Measurements from ENCODE around the gene NUMBL.
"Not testable (repeated sequence)": the region's sequence is repeated elsewhere in the genome, so short reads cannot be mapped to it uniquely, and the experiment has no call there.

NUMBL gene

GRCh38 chr19:40663695-40664692, 26.5 kb downstream of the NUMBL start:
- peak; percentile 29 for DNase-seq (ENCODE audit: low read depth)

- peak; percentile 73 for DNase-seq (ENCODE audit: low read depth)
These were observed 27.3 kb downstream of the NUMBL start for GRCh38 chr19:40662925-40663694.

GRCh38 chr19:40661616-40662015, 28.8 kb downstream of the NUMBL start:
- no peak for DNase-seq (ENCODE audit: low read depth)

- no peak for DNase-seq (ENCODE audit: low read depth)
These were observed 30.9 kb downstream of the NUMBL start for GRCh38 chr19:40659566-40659965.

- no peak for DNase-seq (ENCODE audit: low read depth)
These were observed 31.3 kb downstream of the NUMBL start for GRCh38 chr19:40659116-40659515.

- no peak for DNase-seq (ENCODE audit: low read depth)
These were observed 32.4 kb downstream of the NUMBL start for GRCh38 chr19:40658031-40658430.

GRCh38 chr19:40655684-40656083, 34.8 kb downstream of the NUMBL start:
- not testable (repeated sequence) for DNase-seq (ENCODE audit: low read depth)

- DNase-seq (ENCODE audit: low read depth): not testable (repeated sequence)
These were observed 38.1 kb downstream of the NUMBL start for GRCh38 chr19:40652303-40652702.

GRCh38 chr19:40650749-40651305, 39.6 kb downstream of the NUMBL start:
- DNase-seq (ENCODE audit: low read depth): no peak

GRCh38 chr19:40649903-40650675, 40.4 kb downstream of the NUMBL start:
- DNase-seq (ENCODE audit: low read depth): not testable (repeated sequence)

GRCh38 chr19:40646743-40647254, 43.7 kb downstream of the NUMBL start:
- no peak for DNase-seq (ENCODE audit: low read depth)

- no peak for DNase-seq (ENCODE audit: low read depth)
These were observed 47.6 kb downstream of the NUMBL start for GRCh38 chr19:40642757-40643305.

GRCh38 chr19:40642051-40642706, 48.3 kb downstream of the NUMBL start:
- DNase-seq (ENCODE audit: low read depth): no peak

GRCh38 chr19:40641281-40641680, 49.2 kb downstream of the NUMBL start:
- DNase-seq (ENCODE audit: low read depth): no peak

- no peak for DNase-seq (ENCODE audit: low read depth)
These were observed 49.7 kb downstream of the NUMBL start for GRCh38 chr19:40640744-40641143.

GRCh38 chr19:40639638-40639982, 50.8 kb downstream of the NUMBL start:
- no peak for DNase-seq (ENCODE audit: low read depth)

- DNase-seq (ENCODE audit: low read depth): no peak
These were observed 52.1 kb downstream of the NUMBL start for GRCh38 chr19:40638327-40638726.

- peak; percentile 48 for DNase-seq (ENCODE audit: low read depth)
These were observed 57.2 kb downstream of the NUMBL start for GRCh38 chr19:40633207-40633606.

GRCh38 chr19:40632311-40633036, 58.0 kb downstream of the NUMBL start:
- DNase-seq (ENCODE audit: low read depth): no peak

GRCh38 chr19:40630571-40631160, 59.8 kb downstream of the NUMBL start:
- no peak for DNase-seq (ENCODE audit: low read depth)

Data from amniotic epithelial cell (primary cell).